Suprapubic skin (tissue), 3 donors: ENCODE results near the gene DTD1.

Source experiments
- CTCF ChIP-seq, 2 donors: fragments of 200-600 bp in 1 of 2; fragments of 450-650 bp in 1 of 2; sonication (generic) in 1 of 2; IDR thresholded peaks; one replicate each; pipeline ENCODE4 v1.5.1; 2016 to 2019; ENCODE audit warnings: antibody characterized with exemption in 2 of 2, mild to moderate bottlenecking in 1 of 2, moderate library complexity in 1 of 2
- POLR2A ChIP-seq, 2 donors: fragments of 450-650 bp; IDR thresholded peaks; one replicate each; pipeline ENCODE4 v1.6.1; 2017; ENCODE audit warnings: antibody characterized with exemption in 2 of 2, mild to moderate bottlenecking in 2 of 2, moderate library complexity in 2 of 2

- TF ChIP-seq POLR2A (IDR thresholded peaks at IDR 0.05) (no peak), CTCF (IDR thresholded peaks at IDR 0.05) (no peak)
Measured at GRCh38 chr20:18577942-18578341, 9.9 kb upstream of the DTD1 start.
